Stomach (tissue), 4 donors: ENCODE data around the gene EN2.

ENCODE experiments used
- POLR2AphosphoS5 ChIP-seq, 3 donors: sonication (generic); formaldehyde crosslinking; IDR thresholded peaks; one replicate each; pipeline ENCODE4 v1.6.1; 2016; ENCODE audit warnings: antibody characterized with exemption in 3 of 3
- TF ChIP-seq, protein P1 (sequence below), 7 experiments: fragments of 450-650 bp in 4 of 7; fragments of 200-600 bp in 3 of 7; sonication (generic) in 3 of 7; IDR thresholded peaks; one replicate each; pipeline ENCODE4 v1.5.1; 2016 to 2019; ENCODE audit warnings: antibody characterized with exemption in 7 of 7, control low read depth in 2 of 7, mild to moderate bottlenecking in 1 of 7

DNA sequence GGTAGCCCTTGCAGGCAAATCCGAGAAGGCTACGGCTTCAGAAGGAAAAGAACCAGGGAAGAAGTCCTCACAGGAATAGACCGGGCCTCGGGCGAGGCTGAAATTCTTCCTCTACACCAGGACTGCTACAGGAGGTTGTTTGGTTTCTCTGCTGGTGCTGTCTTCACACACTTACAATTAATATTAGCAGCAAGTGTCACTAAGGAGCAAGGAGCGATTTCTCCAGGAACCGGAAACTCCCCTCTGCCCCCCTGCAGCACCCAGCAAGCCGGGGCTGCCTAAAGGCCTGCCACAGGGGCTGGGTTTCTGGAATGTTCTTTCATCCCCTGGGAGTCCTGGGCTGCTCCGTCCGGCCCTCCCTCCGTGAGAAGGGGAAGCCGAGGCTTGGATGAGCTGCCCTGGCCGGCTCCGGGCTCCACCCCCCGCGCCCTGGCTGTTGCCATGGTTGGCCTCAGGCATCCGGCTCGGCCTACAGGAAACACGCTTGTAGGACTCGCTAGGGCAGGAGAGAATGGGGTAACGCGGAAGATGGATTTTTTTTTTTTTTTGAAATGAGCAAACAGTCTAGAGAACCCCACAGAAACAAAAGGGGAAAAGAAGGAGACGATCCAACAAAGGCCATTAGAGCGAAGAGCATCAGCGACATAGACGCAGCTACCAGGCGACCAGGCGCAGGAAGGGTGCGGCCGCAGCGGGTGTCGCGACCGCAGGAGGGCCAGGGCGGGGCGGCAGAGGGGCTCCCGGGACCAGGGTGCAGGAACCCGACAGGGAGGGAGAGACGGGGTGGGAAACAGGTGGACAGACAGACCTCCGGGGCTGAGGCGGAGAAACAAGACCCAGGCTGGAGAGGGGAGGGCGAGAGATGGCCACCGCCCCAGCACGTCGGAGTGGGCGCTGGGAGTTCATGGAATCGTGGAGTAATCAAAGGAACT is 33.0 kb downstream of the EN2 start:
- TF ChIP-seq, protein P1, sequence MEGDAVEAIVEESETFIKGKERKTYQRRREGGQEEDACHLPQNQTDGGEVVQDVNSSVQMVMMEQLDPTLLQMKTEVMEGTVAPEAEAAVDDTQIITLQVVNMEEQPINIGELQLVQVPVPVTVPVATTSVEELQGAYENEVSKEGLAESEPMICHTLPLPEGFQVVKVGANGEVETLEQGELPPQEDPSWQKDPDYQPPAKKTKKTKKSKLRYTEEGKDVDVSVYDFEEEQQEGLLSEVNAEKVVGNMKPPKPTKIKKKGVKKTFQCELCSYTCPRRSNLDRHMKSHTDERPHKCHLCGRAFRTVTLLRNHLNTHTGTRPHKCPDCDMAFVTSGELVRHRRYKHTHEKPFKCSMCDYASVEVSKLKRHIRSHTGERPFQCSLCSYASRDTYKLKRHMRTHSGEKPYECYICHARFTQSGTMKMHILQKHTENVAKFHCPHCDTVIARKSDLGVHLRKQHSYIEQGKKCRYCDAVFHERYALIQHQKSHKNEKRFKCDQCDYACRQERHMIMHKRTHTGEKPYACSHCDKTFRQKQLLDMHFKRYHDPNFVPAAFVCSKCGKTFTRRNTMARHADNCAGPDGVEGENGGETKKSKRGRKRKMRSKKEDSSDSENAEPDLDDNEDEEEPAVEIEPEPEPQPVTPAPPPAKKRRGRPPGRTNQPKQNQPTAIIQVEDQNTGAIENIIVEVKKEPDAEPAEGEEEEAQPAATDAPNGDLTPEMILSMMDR (IDR thresholded peaks at IDR 0.05) = no peak
- TF ChIP-seq POLR2AphosphoS5 (IDR thresholded peaks at IDR 0.05) = no peak
